NCI-H1694 treated with DMSO at 0.1 percent for 48 hours (cell line): Measurements from ENCODE around the gene B3GALT5.
"Not testable (repeated sequence)": the region's sequence is repeated elsewhere in the genome, so short reads cannot be mapped to it uniquely, and the experiment has no call there.

ENCODE experiments used
- DNase-seq: peaks from one replicate; lab custom pipeline; 2025; lab: John Stamatoyannopoulos, UW

The B3GALT5 gene, protein sequence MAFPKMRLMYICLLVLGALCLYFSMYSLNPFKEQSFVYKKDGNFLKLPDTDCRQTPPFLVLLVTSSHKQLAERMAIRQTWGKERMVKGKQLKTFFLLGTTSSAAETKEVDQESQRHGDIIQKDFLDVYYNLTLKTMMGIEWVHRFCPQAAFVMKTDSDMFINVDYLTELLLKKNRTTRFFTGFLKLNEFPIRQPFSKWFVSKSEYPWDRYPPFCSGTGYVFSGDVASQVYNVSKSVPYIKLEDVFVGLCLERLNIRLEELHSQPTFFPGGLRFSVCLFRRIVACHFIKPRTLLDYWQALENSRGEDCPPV

DNA sequence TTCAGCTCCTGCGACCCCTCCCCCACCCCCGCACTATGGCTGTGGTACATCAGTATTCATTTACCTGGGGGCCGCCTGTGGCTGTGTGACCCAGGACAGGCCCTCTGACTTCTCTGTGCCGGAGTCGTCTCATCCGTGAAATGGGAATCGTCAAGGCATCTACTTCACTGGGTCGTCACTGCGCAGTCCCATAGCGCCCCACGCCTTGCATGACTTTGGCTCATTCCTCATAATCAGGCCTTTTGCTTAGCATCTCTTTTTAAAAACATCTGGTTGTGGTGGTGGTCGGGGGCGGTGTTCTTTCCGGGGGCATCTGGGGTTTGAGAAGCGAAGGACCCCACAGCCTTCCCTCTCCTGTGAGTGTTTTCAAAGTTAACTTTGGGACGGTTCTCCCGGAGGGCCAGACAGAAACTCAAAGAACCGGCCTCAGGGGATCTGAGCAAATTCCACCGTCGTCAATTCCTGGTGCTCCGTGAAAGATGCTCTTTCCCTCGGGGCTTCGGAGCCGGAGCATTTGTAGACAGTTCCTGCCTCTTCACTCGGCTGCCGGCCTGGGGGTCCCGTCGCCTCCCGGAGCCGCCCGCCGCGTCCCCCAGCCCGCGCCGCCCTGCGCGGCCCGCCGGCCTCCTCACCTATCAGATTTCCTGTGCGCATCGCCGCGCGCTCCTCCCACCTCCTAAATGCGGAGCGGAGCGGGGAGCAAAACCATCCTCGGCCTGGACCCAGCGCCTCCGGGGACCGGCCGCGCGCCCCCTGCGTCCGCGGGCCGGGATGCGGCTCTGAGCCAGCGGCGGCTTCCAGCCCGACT, at the start of gene B3GALT5:
Gene B3GALT5 (plus strand): TSS at position 708 of the 808 bp plus-strand sequence. CDS start 47,620 bp downstream, outside the sequence.
- no peak for DNase-seq

DNA sequence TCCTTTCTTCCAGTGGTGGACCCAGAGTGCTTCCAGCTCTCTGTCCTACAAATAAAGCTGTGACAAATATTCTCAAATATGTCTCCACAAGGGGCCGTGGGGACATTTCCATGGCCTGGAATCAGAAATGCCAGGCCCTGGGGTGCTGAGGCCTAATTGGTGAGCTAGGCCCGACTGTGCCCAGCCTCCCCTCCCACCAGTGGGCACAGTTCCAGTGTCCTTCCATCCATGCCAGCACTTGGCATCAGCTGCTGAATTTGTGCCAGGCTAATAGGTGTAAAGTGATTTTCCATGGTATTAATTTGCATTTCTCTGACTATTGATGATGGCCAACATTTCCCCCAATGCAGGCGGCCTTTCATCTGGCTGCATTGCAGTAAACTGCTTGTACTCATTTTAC, 48.5 kb upstream of the B3GALT5 start:
- DNase-seq, result peak; percentile 10

DNA sequence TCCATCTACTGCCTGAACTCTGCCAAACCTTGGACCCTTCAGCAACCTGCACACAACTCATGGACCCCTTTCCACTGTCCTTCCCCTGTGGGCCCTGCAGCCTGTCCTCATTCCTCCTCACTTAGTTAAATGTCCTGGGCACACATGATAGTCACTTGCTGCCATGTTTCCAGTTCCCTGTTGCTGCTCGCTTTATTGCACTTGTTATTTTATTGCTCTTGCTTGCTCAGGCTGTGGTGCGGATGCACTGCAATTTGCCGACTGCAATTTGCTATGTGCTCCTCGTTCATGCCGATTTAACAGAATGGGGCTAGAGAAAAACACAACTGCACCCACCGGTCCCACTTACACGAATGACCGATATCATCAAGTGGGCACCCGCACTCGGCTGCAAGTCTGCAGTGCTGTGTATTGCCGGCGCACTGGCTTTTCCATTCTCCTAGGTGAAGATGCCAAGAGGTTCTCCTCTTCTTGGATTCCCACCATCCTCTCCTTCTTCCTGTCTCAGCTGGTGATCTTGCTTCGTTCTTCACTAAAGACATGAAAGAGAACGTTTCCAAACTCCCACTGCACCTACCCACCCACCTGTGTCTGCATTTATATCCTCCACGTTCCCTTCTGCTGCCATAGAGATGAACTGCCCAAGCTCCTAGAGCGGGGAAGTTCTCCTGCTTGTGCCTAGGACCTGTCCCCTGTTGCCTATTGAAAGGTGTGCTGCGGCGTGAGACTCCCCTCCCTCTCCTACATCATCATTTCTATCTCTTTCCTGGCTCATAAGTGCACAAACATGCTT, 45.4 kb upstream of the B3GALT5 start:
- no peak for DNase-seq

DNA sequence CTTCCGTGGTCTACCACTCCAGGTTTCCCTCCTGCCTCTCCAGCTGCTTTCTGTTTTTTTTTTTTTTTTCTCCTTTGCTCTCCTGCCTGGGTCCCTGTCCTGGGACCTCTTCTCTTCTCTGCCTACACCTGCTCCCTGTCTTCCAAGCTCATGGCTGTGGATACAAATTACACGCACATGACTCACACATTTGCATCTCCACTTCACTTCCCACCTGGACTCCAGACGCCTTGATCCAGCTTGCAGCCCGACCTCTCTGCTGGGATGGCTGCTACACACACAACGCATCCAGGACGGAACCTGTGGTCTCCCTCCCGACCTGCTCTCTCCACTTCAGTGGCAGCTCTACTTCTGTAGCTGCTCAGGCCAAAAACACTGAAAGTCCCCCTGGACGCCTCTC, 44.4 kb upstream of the B3GALT5 start:
- no peak for DNase-seq

DNA sequence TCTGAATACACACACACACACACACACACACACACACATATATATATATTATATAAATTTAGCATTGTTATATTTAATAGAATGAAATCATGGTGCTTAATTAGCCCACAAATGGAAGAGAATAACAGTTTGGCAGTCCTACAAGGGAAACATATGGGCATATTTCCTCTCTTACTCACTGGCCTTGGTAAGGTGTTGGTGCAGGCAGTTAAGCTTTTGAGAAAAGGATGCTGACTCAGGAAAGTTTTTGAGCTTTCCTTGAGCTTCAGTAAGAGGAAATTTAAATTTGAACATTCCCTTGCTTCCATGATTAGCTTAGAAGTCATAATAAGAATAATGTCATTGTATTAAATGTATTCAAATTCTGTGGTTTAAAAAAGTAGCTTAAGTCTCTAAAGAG, 37.0 kb upstream of the B3GALT5 start:
- peak; percentile 62 for DNase-seq

DNA sequence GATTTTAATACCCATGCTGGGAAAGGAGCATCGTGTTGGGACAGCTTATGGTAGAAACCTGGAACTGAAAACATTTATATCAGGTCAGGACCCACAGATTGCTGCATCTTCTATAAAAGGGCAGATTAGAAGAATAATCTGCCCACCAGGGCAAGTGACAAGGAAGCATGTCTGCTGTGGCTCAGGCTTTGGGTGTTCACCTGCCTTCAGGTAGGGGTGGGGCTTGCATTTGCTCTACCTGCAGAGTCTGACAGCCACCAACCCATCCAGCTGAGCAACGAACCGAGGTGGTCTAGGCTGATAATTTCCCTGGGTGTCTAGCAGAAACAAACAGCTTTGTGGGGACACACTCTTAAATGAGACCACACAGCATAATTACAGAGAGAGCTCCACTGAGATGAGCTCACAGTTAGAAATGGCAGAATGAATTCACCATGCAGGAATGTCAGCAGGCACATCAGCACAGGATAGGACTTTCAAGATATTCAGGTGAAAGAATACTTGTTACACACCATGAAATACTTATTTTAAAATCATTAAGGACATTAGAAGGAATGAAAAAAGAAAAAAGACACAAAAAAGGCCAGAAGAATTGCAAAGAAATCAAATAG, 36.1 kb upstream of the B3GALT5 start:
- DNase-seq, result no peak

DNA sequence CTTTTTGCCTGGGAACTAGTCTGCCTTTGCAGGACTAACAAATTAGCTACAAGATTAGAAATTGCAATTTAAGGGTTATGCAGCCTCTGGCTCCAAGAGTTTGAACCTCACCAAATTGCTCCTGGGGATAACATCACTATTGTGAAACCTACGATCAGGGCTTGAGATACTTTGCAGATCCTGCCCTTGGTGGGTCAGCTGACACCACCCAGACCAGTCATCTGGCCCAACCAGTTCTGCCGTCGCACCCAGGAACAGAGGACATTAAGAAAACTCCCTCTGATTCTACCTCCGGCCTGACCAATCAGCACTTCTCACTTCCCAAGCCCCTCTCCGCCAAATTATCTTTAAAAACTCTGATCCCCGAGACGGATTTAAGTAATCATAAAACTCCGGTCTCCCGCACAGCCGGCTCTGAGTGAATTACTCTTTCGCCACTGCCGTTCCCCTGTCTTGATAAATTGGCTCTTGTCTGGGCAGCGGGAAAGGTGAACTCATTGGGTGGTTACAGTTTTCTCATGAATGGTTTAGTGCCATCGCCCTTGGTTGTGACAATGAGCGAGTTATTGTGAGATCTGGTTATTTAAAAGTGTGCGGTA, 32.9 kb upstream of the B3GALT5 start:
- DNase-seq, result no peak

DNA sequence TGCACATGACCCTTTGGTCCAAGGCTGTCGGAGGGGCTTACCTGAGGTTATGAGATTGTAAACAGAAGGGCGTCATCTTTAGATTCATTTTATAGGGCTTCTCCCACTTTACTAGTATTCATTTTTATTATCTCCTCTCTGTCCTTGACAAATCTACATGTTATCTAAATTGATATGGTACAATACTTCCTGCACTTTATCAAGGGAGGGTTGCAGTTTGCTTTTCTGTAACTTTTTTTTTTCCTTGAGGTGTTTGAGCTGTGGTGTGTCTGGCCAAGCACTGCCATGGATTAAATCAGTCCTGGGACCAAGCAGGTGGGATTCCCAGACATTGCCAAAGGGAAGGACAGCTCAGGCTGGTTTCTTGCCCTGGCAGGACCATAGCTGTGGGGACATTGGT, 32.0 kb upstream of the B3GALT5 start:
- DNase-seq, result no peak

DNA sequence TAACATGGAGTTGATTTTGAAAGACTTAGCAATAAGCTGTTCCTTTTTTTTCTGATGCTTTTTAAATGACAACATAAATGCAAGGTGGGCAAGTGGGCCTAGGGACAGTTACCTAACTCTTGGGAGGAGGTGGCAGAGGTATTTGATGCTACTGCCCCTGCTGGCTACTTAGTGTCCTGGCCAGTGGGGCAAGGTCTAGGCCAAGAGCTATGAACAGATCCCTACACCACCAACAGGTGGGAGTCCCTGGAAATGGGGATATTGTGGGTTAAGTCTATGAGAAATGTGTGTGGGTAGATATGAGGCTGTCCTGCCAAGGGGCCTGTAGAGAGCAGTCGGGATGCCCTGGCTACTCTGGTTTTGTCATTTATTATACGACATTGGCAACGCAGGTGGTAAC, 31.3 kb upstream of the B3GALT5 start:
- DNase-seq, result no peak

DNA sequence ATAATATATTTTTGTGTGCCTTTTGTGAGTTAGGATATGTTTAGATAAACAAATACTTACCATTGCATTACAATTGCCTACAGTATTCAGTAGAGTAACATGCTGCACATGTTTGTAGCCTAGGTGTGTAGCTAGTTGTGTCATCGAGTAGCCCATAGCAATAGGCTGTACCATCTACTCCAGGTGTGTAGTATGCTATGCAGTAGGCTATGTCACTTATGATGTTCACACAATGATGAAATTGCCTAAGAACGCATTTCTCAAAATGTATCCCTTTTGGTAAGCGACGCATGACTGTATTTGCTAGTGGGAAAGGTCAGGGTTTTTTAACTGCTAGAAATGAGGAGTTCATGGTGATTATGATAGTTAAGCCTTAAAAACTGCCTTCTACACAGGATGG, 30.0 kb upstream of the B3GALT5 start:
- no peak for DNase-seq

DNA sequence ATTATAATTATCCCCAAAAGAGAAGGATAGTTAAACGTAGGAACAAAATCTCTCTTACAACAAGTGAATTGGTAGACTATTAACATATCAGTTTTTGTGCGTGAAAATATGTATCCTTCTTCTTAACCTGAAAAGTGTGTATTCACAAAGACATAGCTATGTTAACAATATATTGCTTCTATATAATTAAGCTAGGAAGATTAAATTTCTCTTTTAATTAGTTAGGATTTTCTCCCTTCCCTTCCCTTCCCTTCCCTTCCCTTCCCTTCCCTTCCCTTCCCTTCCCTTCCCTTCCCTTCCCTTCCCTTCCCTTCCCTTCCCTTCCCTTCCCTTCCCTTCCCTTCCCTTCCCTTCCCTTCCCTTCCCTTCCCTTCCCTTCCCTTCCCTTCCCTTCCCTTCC, 29.2 kb upstream of the B3GALT5 start:
- not testable (repeated sequence) for DNase-seq

DNA sequence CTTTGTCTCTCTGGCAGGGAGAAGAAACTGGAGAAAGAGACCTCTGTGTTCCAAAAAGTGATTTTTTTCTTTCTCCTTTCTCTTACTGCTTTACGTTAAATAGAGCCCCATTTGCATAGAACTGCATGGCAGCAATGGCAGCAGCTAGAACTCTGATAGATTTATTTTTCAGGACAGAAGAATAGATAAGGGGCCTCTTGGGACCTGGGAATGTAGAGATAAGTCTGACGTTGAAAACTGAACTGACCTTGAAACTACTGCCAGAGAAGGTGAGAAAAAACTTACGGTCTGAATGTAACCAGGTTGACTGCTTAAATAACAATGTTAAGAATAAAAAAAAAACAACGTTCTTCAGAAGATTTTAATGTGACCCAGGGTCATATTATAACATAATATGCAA, 25.4 kb upstream of the B3GALT5 start:
- DNase-seq, result no peak

DNA sequence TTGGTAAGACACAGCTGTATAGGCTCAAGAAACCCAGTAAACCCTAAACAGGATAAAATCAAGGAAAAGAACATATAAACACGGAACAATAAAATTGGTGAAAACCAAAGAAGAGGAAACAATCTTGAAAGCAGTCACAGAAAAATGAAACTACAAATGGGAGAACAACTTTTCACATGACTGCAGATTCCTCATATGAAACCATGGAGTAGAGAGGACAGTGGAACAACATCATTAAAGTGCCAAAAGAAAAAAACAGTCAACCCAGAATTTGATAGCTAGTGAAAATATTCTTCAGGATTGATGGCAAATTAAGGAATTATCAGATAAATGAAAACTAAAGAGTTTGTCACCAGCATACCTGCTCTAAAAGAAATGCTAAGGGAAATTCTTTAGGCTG, 23.9 kb upstream of the B3GALT5 start:
- DNase-seq, result no peak

DNA sequence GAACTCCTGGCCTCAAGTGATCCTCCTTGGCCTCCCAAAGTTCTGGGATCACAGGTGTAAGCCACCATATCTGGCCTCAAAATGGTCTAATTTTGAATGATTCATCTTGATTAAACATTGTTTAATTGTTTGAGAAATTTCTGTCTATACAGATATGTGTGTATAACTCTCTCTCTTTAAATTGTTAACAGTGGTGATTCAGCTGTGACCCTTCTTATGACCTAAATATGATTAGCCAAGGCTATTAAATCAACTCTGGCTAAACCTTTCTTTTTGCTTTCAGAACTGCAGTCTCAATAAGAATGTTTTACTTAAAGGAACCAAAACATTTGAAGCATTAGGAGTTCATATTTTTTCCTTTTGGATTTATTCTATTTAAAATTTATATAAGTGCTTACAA, 19.2 kb upstream of the B3GALT5 start:
- DNase-seq, result no peak

DNA sequence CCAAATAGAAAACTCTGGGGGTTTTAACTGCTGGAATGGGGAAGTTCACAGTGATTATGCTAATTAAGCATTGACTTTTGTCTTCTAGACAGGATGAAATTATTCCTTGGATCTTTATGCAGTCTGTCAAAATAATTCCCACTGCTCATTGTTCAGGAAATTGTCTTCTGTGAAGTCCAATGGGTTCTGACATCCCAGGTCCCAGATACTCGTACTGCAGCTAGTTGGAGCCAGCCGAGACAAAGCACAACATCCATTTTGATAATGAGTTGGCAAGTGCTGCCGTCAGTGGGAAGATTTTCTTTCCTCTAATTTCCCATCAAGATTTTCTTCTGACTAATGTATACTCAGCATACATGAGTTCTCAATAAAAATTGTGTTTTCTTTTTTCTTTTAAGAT, 17.3 kb upstream of the B3GALT5 start:
- no peak for DNase-seq

DNA sequence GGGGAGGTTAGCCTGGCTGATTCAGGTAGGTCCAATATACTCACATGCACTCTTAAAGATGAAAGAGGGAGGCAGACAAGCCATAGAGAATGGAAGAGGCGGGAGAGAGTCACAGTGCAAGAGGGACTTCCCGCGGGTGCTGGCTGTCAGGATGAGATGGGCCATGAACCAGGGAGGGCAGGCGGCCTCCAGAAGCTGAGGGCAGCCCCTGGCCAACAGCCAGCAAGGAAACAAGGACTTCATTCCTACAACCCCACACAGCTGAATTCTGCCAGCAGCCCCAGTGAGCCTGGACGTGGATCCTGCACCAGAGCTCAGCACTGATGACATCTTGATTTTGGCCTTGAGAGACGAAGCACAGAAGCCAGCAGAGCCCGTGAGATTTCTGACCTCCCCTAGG, 15.1 kb upstream of the B3GALT5 start:
- DNase-seq, result no peak

DNA sequence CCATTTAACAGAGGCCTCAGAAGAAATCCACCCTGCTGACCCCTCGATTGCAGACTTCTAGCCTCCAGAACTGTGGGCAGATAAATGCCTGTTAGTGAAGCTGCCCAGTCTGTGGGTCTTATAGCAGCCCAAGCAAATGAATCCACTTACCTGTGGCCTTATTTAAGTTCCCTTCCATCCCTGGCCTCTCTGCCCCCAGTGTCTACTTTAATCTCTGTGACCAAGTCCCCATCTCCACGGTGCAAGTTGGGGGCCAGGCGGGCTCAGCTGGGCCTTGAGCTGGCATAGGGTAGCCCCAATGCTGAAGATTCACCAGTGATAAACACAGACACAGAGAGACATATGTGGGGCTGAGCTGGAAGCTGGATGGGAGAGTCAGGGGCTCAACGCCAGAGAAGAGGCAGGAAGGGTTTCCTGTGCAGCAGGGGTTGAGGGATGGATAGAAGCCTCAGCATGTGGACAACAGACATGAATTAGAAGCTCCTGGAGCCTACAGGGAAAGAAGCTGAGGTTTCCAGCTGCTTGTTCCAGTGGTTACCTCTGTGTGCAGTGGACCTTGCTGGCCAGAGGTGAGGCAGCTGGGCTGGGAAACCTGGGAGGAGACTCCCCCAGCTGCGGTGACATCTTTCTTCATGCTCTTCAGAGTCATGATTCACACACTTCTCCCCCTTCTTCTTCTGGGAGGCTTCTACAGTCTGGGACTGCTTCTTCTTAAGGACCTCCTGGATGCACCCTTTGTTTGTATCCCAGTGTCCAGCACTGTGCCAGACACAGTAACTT, 13.4 kb upstream of the B3GALT5 start:
- DNase-seq, result no peak

DNA sequence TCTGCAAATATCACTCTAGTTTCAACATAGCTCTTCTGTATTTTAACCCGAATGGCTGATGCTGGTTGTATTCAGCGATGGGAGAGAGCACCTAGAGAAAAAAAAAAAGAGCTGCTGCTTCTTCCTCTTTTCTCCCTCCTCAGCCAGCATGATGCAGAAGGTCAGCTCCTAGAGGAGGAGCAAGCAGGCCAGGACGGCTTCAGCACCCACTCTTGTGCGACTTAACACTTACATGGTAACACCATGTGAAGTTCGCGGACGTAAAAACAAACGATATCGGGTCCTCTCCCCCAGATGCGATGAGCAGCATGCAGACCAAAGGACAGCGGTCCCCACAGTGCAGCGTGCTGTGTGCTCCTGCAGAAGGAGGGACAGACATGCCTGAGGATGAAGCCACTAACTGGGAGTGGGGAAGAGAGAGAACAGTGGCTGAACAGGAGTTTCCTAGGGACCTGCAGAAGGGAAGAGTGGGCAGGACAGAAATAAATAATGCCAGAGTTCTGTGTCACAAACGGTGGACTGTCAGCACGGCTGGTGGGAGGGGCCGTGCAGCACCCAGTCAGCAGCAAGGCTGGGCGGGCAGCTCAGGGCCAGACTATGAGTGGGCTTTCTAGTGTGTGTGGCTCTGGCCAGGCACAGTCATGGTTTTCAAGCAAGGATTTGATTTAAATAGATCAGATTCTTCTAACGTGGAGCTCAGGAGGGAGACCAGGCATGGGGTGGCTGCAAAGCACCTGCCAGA, 11.4 kb upstream of the B3GALT5 start:
- DNase-seq, result no peak

DNA sequence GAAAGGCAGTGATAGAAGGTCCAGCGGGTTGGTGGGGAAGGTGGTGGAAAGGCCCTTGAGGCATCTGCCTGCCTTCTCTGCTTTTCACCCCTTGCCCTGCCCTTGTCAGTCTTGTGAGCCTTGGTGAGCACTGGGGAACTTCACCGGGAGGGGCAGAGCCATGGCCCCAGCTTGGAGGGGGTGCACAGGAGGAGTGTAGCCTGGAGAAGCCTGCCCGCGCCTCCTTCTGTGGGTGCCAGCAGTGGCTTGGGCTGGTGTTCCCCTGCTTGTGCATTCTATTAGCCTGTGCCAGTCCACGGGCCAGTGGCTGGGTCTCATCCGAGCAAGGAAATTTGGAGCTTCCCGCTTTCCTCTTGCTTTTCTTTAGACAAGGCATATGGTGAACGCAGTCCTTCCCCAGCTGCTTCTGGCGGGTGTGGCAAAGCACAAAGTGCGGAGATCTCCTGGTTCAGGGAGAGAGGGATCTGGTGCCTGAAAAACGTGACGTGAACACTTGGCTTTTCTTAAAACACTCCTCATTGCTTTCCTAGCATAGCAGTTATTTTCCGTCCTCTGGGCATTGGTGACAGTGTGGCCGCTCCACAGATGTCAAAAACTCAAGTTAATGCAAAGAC, 10.6 kb upstream of the B3GALT5 start:
- no peak for DNase-seq

DNA sequence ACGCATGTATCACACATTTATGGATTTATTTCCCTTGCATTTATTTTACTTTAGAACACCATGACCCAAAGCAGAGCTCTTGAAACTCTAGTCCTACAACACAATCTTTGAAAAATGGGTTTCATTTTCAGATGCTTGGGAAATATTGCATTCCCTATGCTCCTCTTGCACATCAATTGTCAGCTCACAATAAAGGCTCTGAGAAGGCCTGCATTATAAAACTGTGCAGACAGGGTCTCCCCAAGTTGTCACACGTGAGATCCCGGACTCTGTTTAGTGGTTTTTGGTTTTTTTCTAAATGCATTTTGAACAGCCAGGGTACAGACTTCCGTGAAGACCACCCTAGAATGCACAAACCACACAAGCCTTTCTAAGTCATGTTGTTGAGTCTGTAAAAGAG, 9.9 kb upstream of the B3GALT5 start:
- DNase-seq, result no peak
